H9 (cell line): ENCODE data around the gene LPAR1. TPM values are rescaled to one million over a fixed set of nuclear protein-coding genes. Genes with fewer than 3 reads are reported as not detected.

ENCODE experiments used
- DNase-seq: peaks from one replicate; pipeline ENCODE4 v3.0.0-alpha.2; 2017
- H2AFZ ChIP-seq: one replicate; pipeline ENCODE4 v1.6.1; 2013; ENCODE audit warnings: mild to moderate bottlenecking, low read length, control low read depth, moderate library complexity
- H2AK5ac ChIP-seq: 2 replicates; pipeline ENCODE4 v1.6.1; 2013; ENCODE audit warnings: low read length, control low read depth, mixed read lengths; ENCODE audit not compliant: insufficient read length
- H2BK120ac ChIP-seq: one replicate; pipeline ENCODE4 v1.6.1; 2013; ENCODE audit warnings: low read depth, mild to moderate bottlenecking, low read length, control low read depth, inconsistent platforms; ENCODE audit not compliant: poor library complexity, severe bottlenecking
- H2BK12ac ChIP-seq: 2 replicates; pipeline ENCODE4 v1.6.1; 2013; ENCODE audit warnings: low read length, control low read depth, mixed read lengths, low read depth; ENCODE audit not compliant: insufficient read length
- H2BK15ac ChIP-seq: 2 replicates; pipeline ENCODE4 v1.6.1; 2013; ENCODE audit warnings: low read depth, low read length, control low read depth
- H2BK20ac ChIP-seq: one replicate; pipeline ENCODE4 v1.6.1; 2013; ENCODE audit warnings: low read depth, mild to moderate bottlenecking, low read length, control low read depth, inconsistent platforms; ENCODE audit not compliant: poor library complexity, severe bottlenecking
- H2BK5ac ChIP-seq: 2 replicates; pipeline ENCODE4 v1.6.1; 2013; ENCODE audit warnings: low read length, control low read depth, mixed read lengths; ENCODE audit not compliant: insufficient read length
- H3K14ac ChIP-seq: 2 replicates; pipeline ENCODE4 v1.6.1; 2013; ENCODE audit warnings: low read length, control low read depth; ENCODE audit not compliant: insufficient read depth
- H3K18ac ChIP-seq: 2 replicates; pipeline ENCODE4 v1.6.1; 2013; ENCODE audit warnings: low read depth, mild to moderate bottlenecking, mixed read lengths, low read length, control low read depth; ENCODE audit not compliant: insufficient read length
- H3K23ac ChIP-seq: 2 replicates; pipeline ENCODE4 v1.6.1; 2013; ENCODE audit warnings: low read length, control low read depth, mixed read lengths, low read depth; ENCODE audit not compliant: insufficient read length
- H3K23me2 ChIP-seq: 2 replicates; pipeline ENCODE4 v1.6.1; 2013; ENCODE audit warnings: low read depth, mild to moderate bottlenecking, mixed read lengths, low read length, control low read depth; ENCODE audit not compliant: insufficient read length, poor library complexity, severe bottlenecking
- H3K27ac ChIP-seq: 2 replicates; pipeline ENCODE4 v1.5.1; 2013; ENCODE audit warnings: low read length, control low read depth, mixed read lengths, low read depth; ENCODE audit not compliant: insufficient read length
- H3K27me3 ChIP-seq: 2 replicates; pipeline ENCODE4 v1.6.1; 2013; ENCODE audit warnings: low read length, control low read depth, inconsistent platforms; ENCODE audit not compliant: insufficient read depth
- H3K4ac ChIP-seq: 2 replicates; pipeline ENCODE4 v1.6.1; 2013; ENCODE audit warnings: low read depth, mild to moderate bottlenecking, control low read depth, inconsistent platforms, low read length, moderate library complexity
- H3K4me1 ChIP-seq: 2 replicates; pipeline ENCODE4 v1.6.1; 2013; ENCODE audit warnings: low read length, control low read depth, inconsistent platforms; ENCODE audit not compliant: insufficient read depth
- H3K4me2 ChIP-seq: 2 replicates; pipeline ENCODE4 v1.6.1; 2013; ENCODE audit warnings: low read length, control low read depth, mixed read lengths; ENCODE audit not compliant: insufficient read length, insufficient read depth
- H3K56ac ChIP-seq: 2 replicates; pipeline ENCODE4 v1.6.1; 2013; ENCODE audit warnings: low read depth, mild to moderate bottlenecking, mixed read lengths, low read length, control low read depth; ENCODE audit not compliant: insufficient read length
- H3K79me1 ChIP-seq: 2 replicates; pipeline ENCODE4 v1.6.1; 2013; ENCODE audit warnings: low read depth, mild to moderate bottlenecking, moderate library complexity, low read length, control low read depth, inconsistent platforms; ENCODE audit not compliant: insufficient read depth, poor library complexity, severe bottlenecking
- H3K79me2 ChIP-seq: 2 replicates; pipeline ENCODE4 v1.6.1; 2013; ENCODE audit warnings: low read length, control low read depth, inconsistent platforms; ENCODE audit not compliant: insufficient read depth
- H3K9ac ChIP-seq: 2 replicates; pipeline ENCODE4 v1.6.1; 2013; ENCODE audit warnings: low read length, control low read depth, mixed read lengths; ENCODE audit not compliant: insufficient read length; ENCODE audit errors: extremely low read depth
- H3K9me3 ChIP-seq: one replicate; pipeline ENCODE4 v1.6.1; 2013; ENCODE audit warnings: low read depth, low read length, inconsistent platforms; ENCODE audit not compliant: control insufficient read depth
- H3T11ph ChIP-seq: one replicate; pipeline ENCODE4 v1.6.1; 2013; ENCODE audit warnings: mild to moderate bottlenecking, low read length, control low read depth, inconsistent platforms
- H4K20me1 ChIP-seq: one replicate; pipeline ENCODE4 v1.6.1; 2013; ENCODE audit not compliant: control insufficient read depth, insufficient read length, insufficient read depth
- H4K5ac ChIP-seq: 2 replicates; pipeline ENCODE4 v1.6.1; 2013; ENCODE audit warnings: low read depth, mild to moderate bottlenecking, mixed read lengths, low read length, control low read depth; ENCODE audit not compliant: insufficient read length
- H4K8ac ChIP-seq: replicated peaks from 2 replicates; pipeline ENCODE4 v1.6.1; 2013; ENCODE audit warnings: low read length, control low read depth, mixed read lengths, low read depth; ENCODE audit not compliant: insufficient read length
- H4K91ac ChIP-seq: 2 replicates; pipeline ENCODE4 v1.6.1; 2013; ENCODE audit warnings: low read depth, mild to moderate bottlenecking, moderate library complexity, mixed read lengths, low read length, control low read depth; ENCODE audit not compliant: insufficient read length
- H3K27ac Mint-ChIP-seq, 3 experiments: 2 replicates in 2 of 3; 3 replicates in 1 of 3; pipeline ENCODE4 v1.8.0; 2020 to 2021; ENCODE audit warnings: mixed read lengths in 3 of 3, mild to moderate bottlenecking in 1 of 3, moderate library complexity in 1 of 3
- H3K27me3 Mint-ChIP-seq: 2 replicates; pipeline ENCODE4 v1.8.0; 2021; ENCODE audit warnings: low read depth, mild to moderate bottlenecking, moderate library complexity, mixed read lengths
- H3K36me3 Mint-ChIP-seq, 3 experiments: 2 replicates in 2 of 3; 3 replicates in 1 of 3; pipeline ENCODE4 v1.8.0; 2020 to 2021; ENCODE audit warnings: low read depth in 3 of 3, mixed read lengths in 3 of 3; ENCODE audit not compliant: insufficient read depth in 1 of 3
- H3K4me1 Mint-ChIP-seq, 2 experiments: 2 replicates each; pipeline ENCODE4 v1.8.0; 2020; ENCODE audit warnings: mixed read lengths in 2 of 2
- H3K4me3 Mint-ChIP-seq, 2 experiments: 2 replicates in 1 of 2; 3 replicates in 1 of 2; pipeline ENCODE4 v1.8.0; 2020 to 2021; ENCODE audit warnings: mild to moderate bottlenecking in 2 of 2, mixed read lengths in 2 of 2, moderate library complexity in 1 of 2
- H3K9me3 Mint-ChIP-seq, 2 experiments: 2 replicates in 1 of 2; 3 replicates in 1 of 2; pipeline ENCODE4 v1.8.0; 2020; ENCODE audit warnings: mild to moderate bottlenecking in 2 of 2, mixed read lengths in 2 of 2, moderate library complexity in 1 of 2
- CTCF ChIP-seq: fragments of 200-600 bp; sonication (generic); conservative IDR thresholded peaks from 3 replicates; pipeline ENCODE4 v1.8.0; 2021; ENCODE audit warnings: antibody characterized with exemption, mild to moderate bottlenecking
- WGBS: extraction: QIAGEN DNeasy Blood & Tissue Kit; methylation state at CpG from one replicate; pipeline ENCODE4 v1.1.7; 2013; ENCODE audit warnings: missing lambda C conversion rate, low lambda C conversion rate, mixed read lengths; ENCODE audit not compliant: insufficient read length; ENCODE audit errors: extremely low coverage; 5-methylcytosine and 5-hydroxymethylcytosine counted together
- total RNA-seq: library from RNA; stranded (reverse); gene quantifications from 2 replicates; pipeline ENCODE4 v1.2.1, GENCODE V29; 2021

The LPAR1 gene
- total RNA-seq, 1 experiment from 2014 or later, result 1.3 TPM

- no peaks in the 10 kb centered on the region for H3K79me2 ChIP-seq
These were observed 21.7 kb downstream of the LPAR1 start for GRCh38 chr9:111016426-111017045.

More at GRCh38 chr9:111016426-111017045, 21.7 kb downstream of the LPAR1 start:
- H3K4me3 Mint-ChIP-seq, result no peak overlapping the region
- Histone ChIP-seq H2BK5ac (no peak overlapping the region), H3K27me3 (no peaks in the 10 kb centered on the region), H2BK12ac (no peak overlapping the region), H4K91ac (no peak overlapping the region), H4K8ac (no peak overlapping the region), H3K18ac (no peak overlapping the region), H3K9ac (no peak overlapping the region), H2BK20ac (no peak overlapping the region), H3K27ac (no peak overlapping the region), H2AK5ac (no peak overlapping the region), H3K23me2 (no peaks in the 10 kb centered on the region), H3K56ac (no peak overlapping the region), H2BK15ac (no peak overlapping the region), H3K79me1 (no peaks in the 10 kb centered on the region), H4K20me1 (no peaks in the 10 kb centered on the region), H3K4ac (no peak overlapping the region), H3K23ac (no peak overlapping the region), H3K4me1 (no peaks in the 10 kb centered on the region), H3K9me3 (no peaks in the 10 kb centered on the region), H3K4me2 (no peak overlapping the region), H4K5ac (no peak overlapping the region), H3K14ac (no peak overlapping the region), H3T11ph (no peak overlapping the region), H2BK120ac (no peak overlapping the region), H2AFZ (no peak overlapping the region)
- H3K27me3 Mint-ChIP-seq, result no peaks in the 10 kb centered on the region
- no peaks in the 10 kb centered on the region for H3K36me3 Mint-ChIP-seq
- H3K4me1 Mint-ChIP-seq, result no peaks in the 10 kb centered on the region
- TF ChIP-seq CTCF, result no peak
- no peak overlapping the region for H3K27ac Mint-ChIP-seq
- no peaks in the 10 kb centered on the region for H3K9me3 Mint-ChIP-seq
- WGBS, result no CpG with 5 or more reads among the region's 3 CpGs
- no peak for DNase-seq
